ENCODE measurements around the gene ENO2. TPM values are rescaled to one million over a fixed set of nuclear protein-coding genes. Genes with fewer than 3 reads are reported as not detected.

The ENO2 gene
- total RNA-seq, 2 donors from 2014 or later, result 9.7 to 36.9 TPM

GRCh38 chr12:6957151-6957701 lies 42.8 kb downstream of the ENO2 start:
- Histone ChIP-seq H3K27ac (no peak overlapping the region), H3K4me1 (peaks cover 0 to 59% of the 10 kb centered on the region in 2 donors), H3K27me3 (no peaks in the 10 kb centered on the region), H3K36me3 (no peaks in the 10 kb centered on the region), H3K4me3 (no peak overlapping the region), H3K9me3 (no peaks in the 10 kb centered on the region)
- DNase-seq (ENCODE audit: low spot score), result no peak
- no peak for TF ChIP-seq CTCF (IDR thresholded peaks at IDR 0.05)

- Histone ChIP-seq H3K4me3 (no peak overlapping the region), H3K4me1 (peaks cover 0 to 57% of the 10 kb centered on the region in 2 donors), H3K27ac (peak overlapping the region in 1 of 2 donors; percentile 69), H3K36me3 (no peaks in the 10 kb centered on the region), H3K27me3 (no peaks in the 10 kb centered on the region), H3K9me3 (no peaks in the 10 kb centered on the region)
- TF ChIP-seq CTCF (IDR thresholded peaks at IDR 0.05), result no peak
- DNase-seq (ENCODE audit: low spot score), result no peak
Measured at GRCh38 chr12:6957741-6958608, 43.6 kb downstream of the ENO2 start.

GRCh38 chr12:6958609-6959057 lies 44.3 kb downstream of the ENO2 start:
- H3K9me3 ChIP-seq, result no peaks in the 10 kb centered on the region
- no peak for DNase-seq (ENCODE audit: low spot score)
- H3K27me3 ChIP-seq, result no peaks in the 10 kb centered on the region
- peak overlapping the region; percentile 35 to 69 for H3K27ac ChIP-seq
- H3K4me1 ChIP-seq, result peaks cover 0 to 52% of the 10 kb centered on the region in 2 donors
- no peak for TF ChIP-seq CTCF (IDR thresholded peaks at IDR 0.05)
- H3K4me3 ChIP-seq, result no peak overlapping the region
- no peaks in the 10 kb centered on the region for H3K36me3 ChIP-seq

GRCh38 chr12:6959058-6959804 lies 44.9 kb downstream of the ENO2 start:
- peaks cover 0 to 46% of the 10 kb centered on the region in 2 donors for H3K4me1 ChIP-seq
- H3K4me3 ChIP-seq, result no peak overlapping the region
- no peak for DNase-seq (ENCODE audit: low spot score)
- no peaks in the 10 kb centered on the region for H3K36me3 ChIP-seq
- H3K27me3 ChIP-seq, result no peaks in the 10 kb centered on the region
- no peak for TF ChIP-seq CTCF (IDR thresholded peaks at IDR 0.05)
- peak overlapping the region; percentile 35 to 69 for H3K27ac ChIP-seq
- no peaks in the 10 kb centered on the region for H3K9me3 ChIP-seq

GRCh38 chr12:6959805-6960592 lies 45.6 kb downstream of the ENO2 start:
- H3K27ac ChIP-seq, result peak overlapping the region; percentile 35 to 74
- H3K4me1 ChIP-seq, result peaks cover 0 to 48% of the 10 kb centered on the region in 2 donors
- TF ChIP-seq CTCF (IDR thresholded peaks at IDR 0.05), result no peak
- H3K4me3 ChIP-seq, result no peak overlapping the region
- no peaks in the 10 kb centered on the region for H3K27me3 ChIP-seq
- H3K9me3 ChIP-seq, result no peaks in the 10 kb centered on the region
- H3K36me3 ChIP-seq, result no peaks in the 10 kb centered on the region
- DNase-seq (ENCODE audit: low spot score), result no peak

All from right atrium auricular region (tissue), 2 donors.